ENCODE measurements around the gene MPI. TPM values are rescaled to one million over a fixed set of nuclear protein-coding genes. Genes with fewer than 3 reads are reported as not detected.

MPI gene, protein sequence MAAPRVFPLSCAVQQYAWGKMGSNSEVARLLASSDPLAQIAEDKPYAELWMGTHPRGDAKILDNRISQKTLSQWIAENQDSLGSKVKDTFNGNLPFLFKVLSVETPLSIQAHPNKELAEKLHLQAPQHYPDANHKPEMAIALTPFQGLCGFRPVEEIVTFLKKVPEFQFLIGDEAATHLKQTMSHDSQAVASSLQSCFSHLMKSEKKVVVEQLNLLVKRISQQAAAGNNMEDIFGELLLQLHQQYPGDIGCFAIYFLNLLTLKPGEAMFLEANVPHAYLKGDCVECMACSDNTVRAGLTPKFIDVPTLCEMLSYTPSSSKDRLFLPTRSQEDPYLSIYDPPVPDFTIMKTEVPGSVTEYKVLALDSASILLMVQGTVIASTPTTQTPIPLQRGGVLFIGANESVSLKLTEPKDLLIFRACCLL
- 10 to 100 TPM; 50.7 to 68.0 TPM for total RNA-seq

DNA sequence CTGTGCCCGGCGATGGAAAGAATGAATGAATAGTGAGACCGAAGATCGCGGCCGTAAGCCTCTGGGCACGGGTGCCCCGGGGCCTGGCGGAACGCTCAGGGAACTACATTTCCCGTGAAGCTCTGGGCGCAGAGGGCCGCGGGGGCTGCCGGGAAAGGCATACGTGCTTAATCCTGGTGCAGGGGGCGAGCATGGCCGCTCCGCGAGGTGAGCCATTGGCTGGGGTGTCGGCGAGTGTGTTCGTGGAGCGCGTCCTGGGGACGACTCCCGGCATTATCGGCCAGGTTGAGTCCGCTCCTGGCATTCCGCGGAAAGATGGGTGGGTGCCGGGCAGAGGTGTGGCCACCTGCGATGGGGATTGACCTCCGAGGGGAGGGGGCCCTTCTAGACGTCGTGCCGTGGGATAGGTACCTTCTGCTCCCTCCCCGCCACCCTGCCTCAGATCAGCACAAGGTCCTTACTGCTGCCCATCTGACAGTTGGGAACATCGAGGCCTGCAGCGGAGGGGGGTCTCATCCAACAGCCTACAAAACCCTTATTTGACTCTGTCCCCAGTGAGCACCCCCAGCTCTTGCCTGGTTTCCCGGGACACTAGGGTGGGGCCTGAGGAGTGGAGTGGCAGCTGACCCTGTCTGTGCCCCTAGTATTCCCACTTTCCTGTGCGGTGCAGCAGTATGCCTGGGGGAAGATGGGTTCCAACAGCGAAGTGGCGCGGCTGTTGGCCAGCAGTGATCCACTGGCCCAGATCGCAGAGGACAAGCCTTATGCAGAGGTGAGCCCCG is at the start of gene MPI:
TSS of gene MPI (plus strand) at position 160 of the 782 bp plus-strand sequence. CDS start at position 192, 32 bp downstream.
- intact Hi-C loops (cut with DNase I) = no loop called here
- peaks cover 4% of the 10 kb centered on the region for H3K4me1 ChIP-seq
- H3K9me3 ChIP-seq = no peaks in the 10 kb centered on the region
- H3K27me3 ChIP-seq = no peaks in the 10 kb centered on the region
- H3K27ac ChIP-seq = peak within 1 kb of the TSS; percentile 74
- TF ChIP-seq, protein P1, sequence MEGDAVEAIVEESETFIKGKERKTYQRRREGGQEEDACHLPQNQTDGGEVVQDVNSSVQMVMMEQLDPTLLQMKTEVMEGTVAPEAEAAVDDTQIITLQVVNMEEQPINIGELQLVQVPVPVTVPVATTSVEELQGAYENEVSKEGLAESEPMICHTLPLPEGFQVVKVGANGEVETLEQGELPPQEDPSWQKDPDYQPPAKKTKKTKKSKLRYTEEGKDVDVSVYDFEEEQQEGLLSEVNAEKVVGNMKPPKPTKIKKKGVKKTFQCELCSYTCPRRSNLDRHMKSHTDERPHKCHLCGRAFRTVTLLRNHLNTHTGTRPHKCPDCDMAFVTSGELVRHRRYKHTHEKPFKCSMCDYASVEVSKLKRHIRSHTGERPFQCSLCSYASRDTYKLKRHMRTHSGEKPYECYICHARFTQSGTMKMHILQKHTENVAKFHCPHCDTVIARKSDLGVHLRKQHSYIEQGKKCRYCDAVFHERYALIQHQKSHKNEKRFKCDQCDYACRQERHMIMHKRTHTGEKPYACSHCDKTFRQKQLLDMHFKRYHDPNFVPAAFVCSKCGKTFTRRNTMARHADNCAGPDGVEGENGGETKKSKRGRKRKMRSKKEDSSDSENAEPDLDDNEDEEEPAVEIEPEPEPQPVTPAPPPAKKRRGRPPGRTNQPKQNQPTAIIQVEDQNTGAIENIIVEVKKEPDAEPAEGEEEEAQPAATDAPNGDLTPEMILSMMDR (IDR thresholded peaks at IDR 0.05) = no peak
- peak within 1 kb of the TSS; percentile 79 to 96 for H3K9ac ChIP-seq (ENCODE audit: low read depth in 2 of 2, low read length in 2 of 2)
- H3K4me3 ChIP-seq = peak within 1 kb of the TSS; percentile 86
- H3K36me3 ChIP-seq = no peaks in the 10 kb centered on the region
- DNase-seq = peak; percentile 92

DNA sequence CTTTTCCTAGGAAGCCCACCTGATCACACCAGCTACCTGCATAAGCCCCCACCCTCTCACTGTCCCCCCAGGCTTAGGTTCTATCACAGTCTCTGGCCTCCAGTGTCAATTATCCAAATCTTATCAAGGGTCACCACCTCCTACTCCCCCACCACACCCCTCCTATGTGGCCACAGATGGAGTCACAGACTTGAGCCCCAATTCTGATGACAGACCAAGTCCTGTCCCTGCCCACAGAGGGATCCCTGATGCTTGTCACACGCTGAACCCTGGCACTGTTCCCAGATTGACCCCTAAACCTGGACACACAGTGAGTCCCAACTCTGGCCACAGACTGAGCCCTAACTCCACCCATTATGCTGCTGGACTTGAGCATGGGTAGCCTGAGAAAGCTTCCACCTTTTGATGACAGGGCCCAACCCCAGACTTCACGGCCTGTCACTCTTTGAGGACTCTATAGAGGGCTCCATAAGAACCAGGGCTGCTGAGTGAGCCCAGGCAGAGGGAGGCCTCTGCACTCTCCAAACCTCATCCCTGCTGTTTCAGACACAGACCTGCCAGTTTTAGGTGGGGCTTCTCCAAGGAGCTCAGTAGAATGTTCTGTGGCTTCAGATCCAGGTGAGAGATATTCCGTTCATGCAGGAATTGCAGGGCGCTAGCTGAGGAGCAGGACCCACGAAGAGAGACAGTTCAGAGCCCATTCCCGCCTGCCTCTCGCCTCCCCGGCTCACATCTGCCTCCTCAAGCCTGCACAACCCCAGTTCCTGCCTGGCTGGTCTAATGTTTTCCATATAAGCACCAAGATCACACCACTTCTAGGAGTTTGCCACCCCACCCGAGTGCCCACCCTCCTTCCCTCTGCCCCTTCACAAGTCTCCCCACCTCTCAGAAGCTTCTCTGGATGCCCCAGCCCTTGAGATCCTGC is 48.7 kb upstream of the MPI start:
- peaks cover 17% of the 10 kb centered on the region for H3K4me1 ChIP-seq
- H3K9me3 ChIP-seq = no peaks in the 10 kb centered on the region
- TF ChIP-seq, protein P1 (IDR thresholded peaks at IDR 0.05) = no peak
- no peaks in the 10 kb centered on the region for H3K36me3 ChIP-seq
- H3K27me3 ChIP-seq = no peaks in the 10 kb centered on the region
- no peak overlapping the region for H3K27ac ChIP-seq
- intact Hi-C loops (cut with DNase I) = loop anchor here (5.0 kb wide), 1 partner anchor 61 kb away; no protein-coding TSS in a partner anchor
- H3K9ac ChIP-seq (ENCODE audit: low read depth in 2 of 2, low read length in 2 of 2) = peak overlapping the region in 1 of 2 donors; percentile 93
- no peak overlapping the region for H3K4me3 ChIP-seq
- no peak for DNase-seq

DNA sequence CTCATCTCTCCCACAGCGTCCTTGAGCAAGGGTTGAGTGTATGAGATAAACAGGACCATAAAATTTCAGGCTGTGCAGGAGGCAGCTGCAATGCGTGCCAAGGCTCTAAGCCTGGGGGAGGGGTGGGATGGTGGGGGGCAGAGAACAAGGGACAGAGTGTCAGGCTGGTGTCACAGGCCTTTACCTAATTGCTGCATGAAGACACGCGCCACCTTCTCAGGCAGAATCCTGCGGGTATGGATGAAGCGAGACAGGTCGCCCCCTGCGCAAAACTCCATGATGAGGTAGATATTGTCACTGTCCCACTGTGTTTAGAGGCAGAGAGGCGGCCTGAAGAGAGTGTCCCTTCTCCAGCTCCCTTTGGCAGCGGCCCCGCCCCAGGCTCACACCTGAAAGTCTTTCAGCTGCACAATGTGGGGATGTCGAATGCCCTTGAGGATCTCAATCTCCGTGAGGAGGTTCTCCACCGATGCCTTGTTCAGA is 47.9 kb upstream of the MPI start:
- Histone ChIP-seq H3K27ac (no peak overlapping the region), H3K9ac (ENCODE audit: low read depth in 2 of 2, low read length in 2 of 2) (peak overlapping the region in 1 of 2 donors; percentile 93), H3K4me1 (peaks cover 17% of the 10 kb centered on the region), H3K9me3 (no peaks in the 10 kb centered on the region), H3K36me3 (no peaks in the 10 kb centered on the region), H3K4me3 (peak overlapping the region; percentile 90), H3K27me3 (no peaks in the 10 kb centered on the region)
- intact Hi-C loops (cut with DNase I) = loop anchor here (5.0 kb wide), 1 partner anchor 60 kb away; no protein-coding TSS in a partner anchor
- TF ChIP-seq, protein P1 (IDR thresholded peaks at IDR 0.05) = no peak
- DNase-seq = peak; percentile 50

DNA sequence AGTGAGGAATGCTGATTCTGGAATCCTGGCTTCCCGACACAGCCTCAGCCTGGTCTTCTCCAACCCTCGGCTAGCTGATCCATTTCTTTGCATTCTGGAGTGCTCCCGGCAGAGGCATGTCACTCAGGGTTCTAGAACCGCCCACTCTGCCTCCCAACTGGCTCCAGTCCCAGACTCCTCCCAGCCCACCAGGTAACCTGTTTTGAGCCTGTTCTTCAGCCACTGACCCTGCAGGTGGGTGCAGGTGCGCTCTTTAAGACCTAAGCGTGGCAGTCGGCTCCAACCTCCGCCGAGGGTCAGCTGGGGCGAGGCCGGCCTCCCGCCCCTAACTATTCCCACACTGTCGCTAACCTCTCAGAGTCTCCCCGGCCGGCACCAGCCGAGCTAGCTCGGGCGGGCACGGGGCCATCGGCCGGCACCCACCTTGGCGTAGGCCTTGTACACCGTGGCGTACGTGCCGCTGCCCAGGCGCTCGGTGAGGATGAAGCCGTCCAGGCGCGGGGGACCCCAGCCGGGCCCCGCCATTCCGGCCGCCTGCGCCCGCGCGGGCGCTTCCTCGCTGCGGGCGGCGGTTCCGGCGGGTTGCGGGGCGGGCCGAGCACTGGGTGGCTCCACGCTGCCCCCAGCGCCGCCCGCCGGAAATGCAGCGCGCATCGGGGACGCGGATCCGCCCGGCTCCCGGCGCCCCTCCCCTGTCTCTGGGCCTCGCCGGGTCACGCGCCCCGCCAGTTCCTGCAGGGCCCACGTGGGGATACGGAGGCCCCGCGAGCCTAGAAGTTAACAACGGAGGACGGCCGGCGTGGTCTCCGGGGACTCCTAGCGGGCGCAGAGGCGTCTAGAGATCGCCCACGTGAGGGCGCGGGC is 47.0 kb upstream of the MPI start, which contains the start of gene ULK3:
TSS of gene ULK3 (minus strand) at position 576 of the 864 bp plus-strand sequence. CDS start at position 525, 51 bp downstream.
- intact Hi-C loops (cut with DNase I) = loop anchor here (5.0 kb wide), 1 partner anchor 59 kb away; no protein-coding TSS in a partner anchor
- no peaks in the 10 kb centered on the region for H3K36me3 ChIP-seq
- peak within 1 kb of the TSS; percentile 90 for H3K4me3 ChIP-seq
- H3K27me3 ChIP-seq = no peaks in the 10 kb centered on the region
- TF ChIP-seq, protein P1 (IDR thresholded peaks at IDR 0.05) = peak; percentile 50
- no peaks in the 10 kb centered on the region for H3K9me3 ChIP-seq
- peak within 1 kb of the TSS; percentile 92 for H3K27ac ChIP-seq
- peak within 1 kb of the TSS; percentile 93 to 95 for H3K9ac ChIP-seq (ENCODE audit: low read depth in 2 of 2, low read length in 2 of 2)
- H3K4me1 ChIP-seq = peaks cover 17% of the 10 kb centered on the region
- peak; percentile 92 for DNase-seq
